Heart left ventricle (tissue), 16 donors: Measurements from ENCODE around the gene PIF1. TPM values are rescaled to one million over a fixed set of nuclear protein-coding genes. Genes with fewer than 3 reads are reported as not detected.

Experiments used
- ATAC-seq, 4 donors: fragments of 200-7000 bp; cut with Tn5 transposase; one replicate each; pipeline ENCODE4 v1.9.1; 2020 to 2022; ENCODE audit warnings: moderate library complexity in 4 of 4, mild to moderate bottlenecking in 3 of 4, moderate number of reproducible peaks in 1 of 4
- DNase-seq, 5 donors: peaks; one replicate each; pipeline ENCODE4 v3.0.0-alpha.2; 2020
- H3K27ac ChIP-seq, 12 donors: fragments of 200-600 bp; sonication (generic) in 4 of 12; one replicate each; pipeline versions ENCODE4 v1.5.0 to v1.8.0; 2016 to 2022; ENCODE audit warnings: mild to moderate bottlenecking in 2 of 12
- H3K27me3 ChIP-seq, 9 donors: fragments of 200-600 bp; sonication (generic) in 2 of 9; one replicate each; pipeline versions ENCODE4 v1.5.1 to v1.8.0; 2016 to 2022; ENCODE audit warnings: mild to moderate bottlenecking in 3 of 9
- H3K36me3 ChIP-seq, 9 donors: fragments of 200-600 bp; sonication (generic) in 2 of 9; one replicate each; pipeline versions ENCODE4 v1.5.0 to v1.8.0; 2018 to 2022; ENCODE audit warnings: mild to moderate bottlenecking in 2 of 9
- H3K4me1 ChIP-seq, 12 donors: fragments of 200-600 bp; sonication (generic) in 4 of 12; one replicate each; pipeline versions ENCODE4 v1.5.0 to v1.8.0; 2016 to 2022; ENCODE audit warnings: mild to moderate bottlenecking in 3 of 12
- H3K4me3 ChIP-seq, 12 donors: fragments of 200-600 bp; sonication (generic) in 4 of 12; one replicate each; pipeline versions ENCODE4 v1.5.0 to v1.8.0; 2017 to 2022; ENCODE audit warnings: mild to moderate bottlenecking in 9 of 12, moderate library complexity in 4 of 12
- H3K9me3 ChIP-seq, 12 donors: fragments of 200-600 bp; sonication (generic) in 4 of 12; one replicate each; pipeline versions ENCODE4 v1.5.0 to v1.8.0; 2016 to 2022; ENCODE audit warnings: mild to moderate bottlenecking in 1 of 12
- CTCF ChIP-seq, 12 donors: fragments of 200-600 bp; sonication (generic) in 4 of 12; IDR thresholded peaks; one replicate each; pipeline versions ENCODE4 v1.5.0 to v1.8.0; 2018 to 2022; ENCODE audit warnings: antibody characterized with exemption in 12 of 12, mild to moderate bottlenecking in 5 of 12
- POLR2A ChIP-seq, 2 donors: fragments of 450-650 bp; IDR thresholded peaks; one replicate each; pipeline ENCODE4 v1.6.1; 2017; ENCODE audit warnings: antibody characterized with exemption in 2 of 2, mild to moderate bottlenecking in 2 of 2, moderate library complexity in 2 of 2
- WGBS, 4 donors: extraction: QIAGEN DNeasy Blood & Tissue Kit in 2 of 4; methylation state at CpG; one replicate each; pipeline versions ENCODE4 v1.1.5 to v1.1.7; 2013 to 2018; 5-methylcytosine and 5-hydroxymethylcytosine counted together
- intact Hi-C, 10 donors: fragments of 100-400 bp; cut with DNase I; formaldehyde crosslinking; loops; one replicate each; pipeline versions ENCODE4 v1.11.1 to v1.14.2; 2022
- polyA plus RNA-seq, 2 donors: library from polyadenylated mRNA; stranded (reverse); fragments of 200-250 nt; gene quantifications; one replicate each; pipeline ENCODE4 v1.2.3, GENCODE V29; 2013
- total RNA-seq, 9 donors: library from RNA; depleted of rRNA in 2 of 9; stranded (reverse); fragments of >200 nt in 2 of 9; fragmentation: NEBNext Ultra II Directional in 3 of 9; extraction: Animal tissue kit (Norgen Biotek cat#: 25700) in 3 of 9; gene quantifications; one replicate each; pipeline versions ENCODE4 v1.1.0 to v1.2.4, GENCODE V29; 2016 to 2023
- donor health status: ischemic (EF 13 %, LVEDD 7.1; RV severe dilation, severe dysfunction).
- donor health status: healthy with polysubstance abuse.
- donor health status: DM: no; HTN: yes; CAD: no.
- donor health status: DM: no; HTN: no; CAD: no.
- donor health status: ischemic (EF 25% LVEDD 6.9; RV normal size, moderate dysfunction).
- donor health status: ischemic (EF 25% LVEDD 5.7; RV mildly dilated, moderate dysfunction).
- donor health status: healthy.
- donor health status: DM: yes; HTN: yes; CAD: no.
- donor health status: ischemic (EF 35%, LVEDD 5.7; RV mildly dilated, moderate dysfunction).
- donor health status: nonischemic (EF 11% LVEDD 7.7; RV severe dilation, severe dysfunction).
- donor health status: DM: yes; HTN: yes; CAD: no.
- donor health status: PGD.
- donor health status: ischemic (EF 29% LVEDD 5.4; RV normal size, mild dysfunction).
- donor health status: nonischemic (EF 23%, LVEDD 6.1; RV moderate dilation, normal function).

The PIF1 gene
- total and polyA plus RNA-seq, 11 donors = 0.23 to 4.6 (median 0.52) TPM; not detected in 2

- TF ChIP-seq CTCF (IDR thresholded peaks at IDR 0.05) = no peak
- TF ChIP-seq POLR2A (IDR thresholded peaks at IDR 0.05) = no peak
- no peak for ATAC-seq
- Histone ChIP-seq H3K36me3 (no peaks in the 10 kb centered on the region), H3K27ac (peak overlapping the region; percentile 79 to 98 (median 92)), H3K4me1 (peaks cover 0 to 39% (median 8%) of the 10 kb centered on the region in 12 donors), H3K9me3 (no peaks in the 10 kb centered on the region), H3K27me3 (peaks cover 0 to 27% (median 0%) of the 10 kb centered on the region in 9 donors), H3K4me3 (peak overlapping the region; percentile 36 to 97 (median 74))
- DNase-seq = peak in 1 of 5 donors; percentile 32
- intact Hi-C loops = no loop called here
- WGBS, 4 donors = 24 to 42% (median 38%) methylated on average over 25 of the region's 25 CpGs
Observed at GRCh38 chr15:64776402-64776786, 49.1 kb downstream of the PIF1 start.

GRCh38 chr15:64775551-64776401, 49.7 kb downstream of the PIF1 start, which contains the start of gene RBPMS2:
RBPMS2 (minus strand) TSS chr15:64775589; CDS start chr15:64775319, 270 bp downstream.
- Histone ChIP-seq H3K9me3 (no peaks in the 10 kb centered on the region), H3K4me1 (peaks cover 0 to 40% (median 8%) of the 10 kb centered on the region in 12 donors), H3K27me3 (peaks cover 0 to 27% (median 0%) of the 10 kb centered on the region in 9 donors), H3K27ac (peak within 1 kb of the TSS; percentile 82 to 98 (median 92)), H3K4me3 (peak within 1 kb of the TSS; percentile 44 to 97 (median 74)), H3K36me3 (no peaks in the 10 kb centered on the region)
- WGBS, 4 donors = 1 to 2% (median 1%) methylated on average over 42 to 73 of the region's 90 CpGs
- DNase-seq (peak; percentile 57 to 75 (median 62)), ATAC-seq (peak in 3 of 4 donors; percentile 60 to 70 (median 67))
- intact Hi-C loops = loop anchor here in 2 of 10 donors (2.0 kb wide), 3 partner anchors 27 to 35 kb away; no protein-coding TSS in a partner anchor
- TF ChIP-seq POLR2A (IDR thresholded peaks at IDR 0.05) = no peak
- no peak for TF ChIP-seq CTCF (IDR thresholded peaks at IDR 0.05)

GRCh38 chr15:64774629-64775493, 50.6 kb downstream of the PIF1 start:
- H3K27ac ChIP-seq = peak overlapping the region; percentile 82 to 98 (median 92)
- peak overlapping the region; percentile 44 to 97 (median 74) for H3K4me3 ChIP-seq
- 1 to 2% (median 1%) methylated on average over 17 to 115 of the region's 115 CpGs for WGBS, 4 donors
- DNase-seq (peak; percentile 42 to 68 (median 50)), ATAC-seq (peak in 3 of 4 donors; percentile 50 to 65 (median 60))
- TF ChIP-seq CTCF (IDR thresholded peaks at IDR 0.05) = no peak
- no peak for TF ChIP-seq POLR2A (IDR thresholded peaks at IDR 0.05)
- no peaks in the 10 kb centered on the region for H3K9me3 ChIP-seq
- H3K36me3 ChIP-seq = no peaks in the 10 kb centered on the region
- intact Hi-C loops = loop anchor here in 3 of 10 donors (2.0 to 5.0 kb wide), 5 partner anchors 28 to 37 kb away; no protein-coding TSS in a partner anchor
- peaks cover 0 to 46% (median 8%) of the 10 kb centered on the region in 12 donors for H3K4me1 ChIP-seq
- H3K27me3 ChIP-seq = peaks cover 0 to 27% (median 0%) of the 10 kb centered on the region in 9 donors
